HG03558 (cell line): ENCODE measurements around the gene PPTC7.

Experiments
- ATAC-seq: cut with Tn5 transposase; IDR thresholded peaks from one replicate; pipeline ENCODE4 v1.9.1; 2021; ENCODE audit warnings: moderate number of reproducible peaks; ENCODE audit not compliant: unreplicated experiment; ENCODE audit errors: extremely low read depth

The PPTC7 gene

GRCh38 chr12:110501399-110501751 is 81.7 kb downstream of the PPTC7 start:
- ATAC-seq: no peak

- no peak for ATAC-seq
Measured at GRCh38 chr12:110498984-110499706, 84.0 kb downstream of the PPTC7 start.
